Measurements from ENCODE around the gene TASP1.

DNA sequence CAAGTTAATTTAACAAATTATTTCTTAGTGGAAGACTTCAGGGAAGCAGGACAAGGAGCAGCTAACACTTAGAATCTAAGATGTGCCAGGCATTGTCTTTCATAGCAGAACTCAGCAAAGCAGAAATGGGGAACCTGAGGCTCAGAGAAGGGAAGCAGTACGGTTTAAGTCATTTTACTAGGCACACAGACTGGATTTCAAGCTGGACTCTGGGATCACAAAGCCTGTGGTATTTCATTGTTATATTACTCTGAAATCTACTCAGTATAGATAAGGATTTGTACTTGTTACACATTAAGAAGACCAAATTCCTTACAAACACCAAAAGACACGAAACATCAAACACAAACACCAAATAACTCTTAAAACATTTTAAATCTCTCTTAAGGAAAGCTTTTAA lies 218.1 kb downstream of the TASP1 start:
- TF ChIP-seq EZH2phosphoT487 (conservative IDR thresholded peaks at IDR 0.05; ENCODE audit: low read length), result no peak
- TF ChIP-seq, protein P1, sequence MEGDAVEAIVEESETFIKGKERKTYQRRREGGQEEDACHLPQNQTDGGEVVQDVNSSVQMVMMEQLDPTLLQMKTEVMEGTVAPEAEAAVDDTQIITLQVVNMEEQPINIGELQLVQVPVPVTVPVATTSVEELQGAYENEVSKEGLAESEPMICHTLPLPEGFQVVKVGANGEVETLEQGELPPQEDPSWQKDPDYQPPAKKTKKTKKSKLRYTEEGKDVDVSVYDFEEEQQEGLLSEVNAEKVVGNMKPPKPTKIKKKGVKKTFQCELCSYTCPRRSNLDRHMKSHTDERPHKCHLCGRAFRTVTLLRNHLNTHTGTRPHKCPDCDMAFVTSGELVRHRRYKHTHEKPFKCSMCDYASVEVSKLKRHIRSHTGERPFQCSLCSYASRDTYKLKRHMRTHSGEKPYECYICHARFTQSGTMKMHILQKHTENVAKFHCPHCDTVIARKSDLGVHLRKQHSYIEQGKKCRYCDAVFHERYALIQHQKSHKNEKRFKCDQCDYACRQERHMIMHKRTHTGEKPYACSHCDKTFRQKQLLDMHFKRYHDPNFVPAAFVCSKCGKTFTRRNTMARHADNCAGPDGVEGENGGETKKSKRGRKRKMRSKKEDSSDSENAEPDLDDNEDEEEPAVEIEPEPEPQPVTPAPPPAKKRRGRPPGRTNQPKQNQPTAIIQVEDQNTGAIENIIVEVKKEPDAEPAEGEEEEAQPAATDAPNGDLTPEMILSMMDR (IDR thresholded peaks at IDR 0.05; ENCODE audit: insufficient read depth, low read length, poor library complexity, severe bottlenecking), result no peak
